ENCODE results near the gene MAP3K10. TPM values are rescaled to one million over a fixed set of nuclear protein-coding genes. Genes with fewer than 3 reads are reported as not detected.
"Not testable (repeated sequence)": the region's sequence is repeated elsewhere in the genome, so short reads cannot be mapped to it uniquely, and the experiment has no call there.

The MAP3K10 gene
- total RNA-seq, 4 donors from 2014 or later, result 12.7 to 24.6 (median 13.9) TPM

DNA sequence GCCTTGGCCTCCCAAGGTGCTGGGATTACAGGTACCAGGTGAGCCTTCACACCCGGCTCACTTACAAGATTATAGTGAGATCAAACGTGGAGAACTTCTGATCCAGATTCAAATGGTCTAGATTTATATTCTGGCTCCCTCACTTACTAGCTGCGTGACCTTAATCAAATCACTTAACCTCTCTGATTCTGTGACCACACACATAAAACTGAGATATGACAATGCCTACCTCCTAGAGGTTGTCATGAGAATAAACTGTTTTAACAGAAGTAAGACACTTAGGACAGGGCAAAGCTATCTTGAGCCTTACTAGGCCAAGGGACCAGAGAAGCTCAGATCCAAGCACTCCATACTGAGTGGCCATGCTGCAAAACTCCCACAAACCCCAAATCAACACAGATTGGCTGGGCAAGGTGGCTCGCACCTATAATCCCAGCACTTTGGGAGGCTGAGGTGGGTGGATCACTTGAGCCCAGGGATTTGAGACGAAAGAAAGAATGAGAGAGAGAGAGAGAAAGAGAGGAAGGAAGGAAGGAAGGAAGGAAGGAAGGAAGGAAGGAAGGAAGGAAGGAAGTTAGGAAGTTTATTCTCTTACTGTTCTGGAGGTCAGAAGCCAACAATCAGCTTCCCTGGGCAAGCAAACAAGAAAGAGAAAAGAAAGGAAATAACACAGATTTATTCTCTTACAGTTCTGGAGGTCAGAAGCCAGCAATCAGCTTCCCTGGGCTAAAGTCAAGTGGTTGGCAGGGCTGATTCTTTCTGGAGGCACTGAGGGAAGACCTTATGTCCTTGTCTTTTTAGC lies 46.1 kb upstream of the MAP3K10 start:
- Histone ChIP-seq H3K27ac (no peak overlapping the region), H3K36me3 (no peaks in the 10 kb centered on the region), H3K9me3 (no peaks in the 10 kb centered on the region), H3K4me3 (no peak overlapping the region), H3K27me3 (peaks cover 0 to 7% of the 10 kb centered on the region in 2 donors), H3K4me1 (peaks cover 0 to 11% (median 2%) of the 10 kb centered on the region in 4 donors)
- TF ChIP-seq EP300 (IDR thresholded peaks at IDR 0.05), result no peak
- DNase-seq (ENCODE audit: low spot score in 2 of 2), result no peak
- 78 to 84% methylated on average over 5 of the region's 5 CpGs for WGBS, 2 donors

GRCh38 chr19:40145749-40146029 lies 45.5 kb upstream of the MAP3K10 start:
- not testable (repeated sequence) for H3K27ac ChIP-seq; H3K27me3 ChIP-seq; H3K9me3 ChIP-seq; DNase-seq (ENCODE audit: low spot score in 2 of 2); H3K4me3 ChIP-seq; H3K36me3 ChIP-seq
- peaks cover 0 to 11% (median 2%) of the 10 kb centered on the region in 4 donors for H3K4me1 ChIP-seq
- WGBS, 2 donors, result 81 to 85% methylated on average over 6 of the region's 6 CpGs

DNA sequence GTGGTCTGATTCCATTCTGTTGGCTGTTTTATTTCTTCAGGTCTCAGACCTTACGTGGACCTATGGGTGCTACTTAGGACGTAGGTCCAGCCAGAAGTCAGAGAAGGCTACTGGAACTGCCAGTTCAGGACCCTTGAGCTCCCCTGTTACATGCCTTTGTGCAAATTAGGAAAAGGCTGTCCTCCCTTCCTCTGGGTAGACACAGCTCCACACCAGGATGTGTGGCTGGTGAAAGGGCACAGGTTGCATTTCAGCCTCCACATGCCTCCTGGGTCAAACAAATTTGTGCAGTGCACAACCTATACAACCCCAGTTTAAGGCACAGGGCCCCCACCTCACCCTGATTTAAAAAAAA lies 43.9 kb upstream of the MAP3K10 start:
- Histone ChIP-seq H3K27me3 (peaks cover 0 to 7% of the 10 kb centered on the region in 2 donors), H3K27ac (no peak overlapping the region), H3K4me3 (no peak overlapping the region), H3K36me3 (no peaks in the 10 kb centered on the region), H3K9me3 (no peaks in the 10 kb centered on the region), H3K4me1 (peaks cover 0 to 11% (median 2%) of the 10 kb centered on the region in 4 donors)
- TF ChIP-seq, protein P1, sequence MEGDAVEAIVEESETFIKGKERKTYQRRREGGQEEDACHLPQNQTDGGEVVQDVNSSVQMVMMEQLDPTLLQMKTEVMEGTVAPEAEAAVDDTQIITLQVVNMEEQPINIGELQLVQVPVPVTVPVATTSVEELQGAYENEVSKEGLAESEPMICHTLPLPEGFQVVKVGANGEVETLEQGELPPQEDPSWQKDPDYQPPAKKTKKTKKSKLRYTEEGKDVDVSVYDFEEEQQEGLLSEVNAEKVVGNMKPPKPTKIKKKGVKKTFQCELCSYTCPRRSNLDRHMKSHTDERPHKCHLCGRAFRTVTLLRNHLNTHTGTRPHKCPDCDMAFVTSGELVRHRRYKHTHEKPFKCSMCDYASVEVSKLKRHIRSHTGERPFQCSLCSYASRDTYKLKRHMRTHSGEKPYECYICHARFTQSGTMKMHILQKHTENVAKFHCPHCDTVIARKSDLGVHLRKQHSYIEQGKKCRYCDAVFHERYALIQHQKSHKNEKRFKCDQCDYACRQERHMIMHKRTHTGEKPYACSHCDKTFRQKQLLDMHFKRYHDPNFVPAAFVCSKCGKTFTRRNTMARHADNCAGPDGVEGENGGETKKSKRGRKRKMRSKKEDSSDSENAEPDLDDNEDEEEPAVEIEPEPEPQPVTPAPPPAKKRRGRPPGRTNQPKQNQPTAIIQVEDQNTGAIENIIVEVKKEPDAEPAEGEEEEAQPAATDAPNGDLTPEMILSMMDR (IDR thresholded peaks at IDR 0.05), result no peak
- no peak for TF ChIP-seq EP300 (IDR thresholded peaks at IDR 0.05)
- TF ChIP-seq POLR2A (IDR thresholded peaks at IDR 0.05), result no peak
- DNase-seq (ENCODE audit: low spot score in 2 of 2), result no peak
- 67 to 69% methylated on average over 2 of the region's 2 CpGs for WGBS, 2 donors

- H3K4me3 ChIP-seq, result peak overlapping the region in 1 of 4 donors; percentile 8
- WGBS, 2 donors, result 58% methylated on average over 18 to 21 of the region's 21 CpGs
- TF ChIP-seq, protein P1 (IDR thresholded peaks at IDR 0.05), result no peak
- peak in 1 of 2 donors; percentile 35 for TF ChIP-seq EP300 (IDR thresholded peaks at IDR 0.05)
Measured at GRCh38 chr19:40147693-40148347, 43.4 kb upstream of the MAP3K10 start.

GRCh38 chr19:40149501-40149900 lies 41.7 kb upstream of the MAP3K10 start:
- Histone ChIP-seq H3K27ac (no peak overlapping the region), H3K4me1 (peaks cover 0 to 11% (median 2%) of the 10 kb centered on the region in 4 donors), H3K27me3 (peaks cover 0 to 7% of the 10 kb centered on the region in 2 donors), H3K36me3 (no peaks in the 10 kb centered on the region), H3K4me3 (no peak overlapping the region), H3K9me3 (no peaks in the 10 kb centered on the region)
- DNase-seq (ENCODE audit: low spot score in 2 of 2), result no peak
- WGBS, 2 donors, result 87 to 90% methylated on average over 3 of the region's 3 CpGs
- TF ChIP-seq, protein P1 (IDR thresholded peaks at IDR 0.05), result no peak
- TF ChIP-seq POLR2A (IDR thresholded peaks at IDR 0.05) (no peak), EP300 (IDR thresholded peaks at IDR 0.05) (no peak)

More at GRCh38 chr19:40147693-40148347, 43.4 kb upstream of the MAP3K10 start:
- H3K27me3 ChIP-seq, result peaks cover 0 to 7% of the 10 kb centered on the region in 2 donors
- no peaks in the 10 kb centered on the region for H3K36me3 ChIP-seq
- no peaks in the 10 kb centered on the region for H3K9me3 ChIP-seq
- no peak for DNase-seq (ENCODE audit: low spot score in 2 of 2)
- H3K4me1 ChIP-seq, result peaks cover 0 to 11% (median 2%) of the 10 kb centered on the region in 4 donors
- H3K27ac ChIP-seq, result no peak overlapping the region

- no peak for DNase-seq (ENCODE audit: low spot score in 2 of 2)
- 69 to 74% methylated on average over 5 of the region's 5 CpGs for WGBS, 2 donors
Measured at GRCh38 chr19:40150170-40150569, 41.1 kb upstream of the MAP3K10 start.

More at GRCh38 chr19:40150170-40150569, 41.1 kb upstream of the MAP3K10 start:
- H3K36me3 ChIP-seq, result no peaks in the 10 kb centered on the region
- peaks cover 0 to 11% (median 2%) of the 10 kb centered on the region in 4 donors for H3K4me1 ChIP-seq
- H3K27me3 ChIP-seq, result peaks cover 0 to 7% of the 10 kb centered on the region in 2 donors
- H3K27ac ChIP-seq, result no peak overlapping the region
- no peak overlapping the region for H3K4me3 ChIP-seq
- H3K9me3 ChIP-seq, result no peaks in the 10 kb centered on the region
- TF ChIP-seq, protein P1 (IDR thresholded peaks at IDR 0.05), result no peak
- TF ChIP-seq POLR2A (IDR thresholded peaks at IDR 0.05), result no peak

All from tibial nerve (tissue), 4 donors.